Measurements from ENCODE around the gene IGF2.

- no peak for TF ChIP-seq CTCF (IDR thresholded peaks at IDR 0.05; ENCODE audit: poor library complexity, severe bottlenecking)
- TF ChIP-seq EP300 (conservative IDR thresholded peaks at IDR 0.05; ENCODE audit: poor library complexity, severe bottlenecking) = no peak
- no peak for TF ChIP-seq REST (IDR thresholded peaks at IDR 0.05; ENCODE audit: borderline replicate concordance)
- TF ChIP-seq EZH2 (IDR thresholded peaks at IDR 0.05; ENCODE audit: borderline replicate concordance, insufficient read depth, low read length, poor library complexity, severe bottlenecking) = no peak
Measured at GRCh38 chr11:2129308-2129698, 9.9 kb downstream of the IGF2 start.
